H1 (cell line): ENCODE measurements around the gene SRD5A3. TPM values are rescaled to one million over a fixed set of nuclear protein-coding genes. Genes with fewer than 3 reads are reported as not detected.

Experiments
- CTCF ChIA-PET: fragments of 300-600 bp; sonication (Branson Sonifier 250); formaldehyde crosslinking; loops from one replicate; lab custom pipeline; 2021; ENCODE audit not compliant: partially characterized antibody; lab: Charles Lee
- POLR2A ChIA-PET: fragments of 300-600 bp; sonication (Branson Sonifier 250); formaldehyde crosslinking; loops from one replicate; lab custom pipeline; 2021; ENCODE audit warnings: inconsistent platforms; ENCODE audit not compliant: partially characterized antibody; lab: Charles Lee
- DNase-seq, 2 experiments: peaks; one replicate each; pipeline versions ENCODE4 v3.0.0 to v3.0.0-alpha.2; 2010 to 2022; ENCODE audit warnings: low spot score in 2 of 2, low read depth in 1 of 2, mixed read lengths in 1 of 2
- FAIRE-seq: peaks from 2 replicates; lab custom pipeline; 2011; peaks lifted over from hg19 to GRCh38; lab: Jason Lieb, UNC
- H2AFZ ChIP-seq: 2 replicates; pipeline ENCODE4 v1.8.1; 2012; ENCODE audit warnings: low read length, inconsistent platforms
- H2AK5ac ChIP-seq: 2 replicates; pipeline ENCODE4 v1.6.1; 2013; ENCODE audit warnings: low read depth, low read length
- H2BK120ac ChIP-seq: replicated peaks from 2 replicates; pipeline ENCODE3; 2013; ENCODE audit warnings: low read depth, low read length, inconsistent platforms
- H2BK12ac ChIP-seq: 2 replicates; pipeline ENCODE4 v1.6.1; 2013; ENCODE audit warnings: low read depth, low read length
- H2BK15ac ChIP-seq: 2 replicates; pipeline ENCODE4 v1.6.1; 2013; ENCODE audit warnings: low read length
- H2BK20ac ChIP-seq: 2 replicates; pipeline ENCODE4 v1.6.1; 2013; ENCODE audit warnings: low read length
- H2BK5ac ChIP-seq: 2 replicates; pipeline ENCODE4 v1.6.1; 2013; ENCODE audit warnings: low read depth, low read length
- H3K14ac ChIP-seq: 2 replicates; pipeline ENCODE4 v1.6.1; 2013; ENCODE audit warnings: inconsistent platforms; ENCODE audit not compliant: insufficient read length
- H3K18ac ChIP-seq: 2 replicates; pipeline ENCODE4 v1.6.1; 2013; ENCODE audit warnings: low read length; ENCODE audit errors: extremely low read depth
- H3K23ac ChIP-seq: 2 replicates; pipeline ENCODE4 v1.6.1; 2013; ENCODE audit warnings: inconsistent platforms; ENCODE audit not compliant: insufficient read length
- H3K23me2 ChIP-seq: 2 replicates; pipeline ENCODE4 v1.6.1; 2013; ENCODE audit warnings: low read depth, low read length
- H3K27ac ChIP-seq: 2 replicates; pipeline ENCODE4 v1.6.1; 2011; ENCODE audit warnings: low read depth, low read length, inconsistent platforms
- H3K27me3 ChIP-seq, 4 experiments: replicated peaks in 1 of 4; 1 replicate in 1 of 4; 2 replicates in 3 of 4; pipeline versions ENCODE4 v1.6.1 to v1.8.1; 2011 to 2013; ENCODE audit warnings: low read length in 3 of 4, mild to moderate bottlenecking in 3 of 4, inconsistent platforms in 2 of 4, mixed read lengths in 2 of 4, moderate library complexity in 1 of 4; ENCODE audit not compliant: control insufficient read depth in 3 of 4, insufficient read depth in 3 of 4; ENCODE audit errors: extremely low read depth in 1 of 4
- H3K36me3 ChIP-seq, 4 experiments: 2 replicates each; pipeline versions ENCODE4 v1.6.1 to v1.8.1; 2011 to 2013; ENCODE audit warnings: mild to moderate bottlenecking in 4 of 4, low read length in 3 of 4, moderate library complexity in 2 of 4, control low read depth in 1 of 4, inconsistent platforms in 1 of 4; ENCODE audit not compliant: insufficient read depth in 4 of 4, control insufficient read depth in 2 of 4
- H3K4ac ChIP-seq: replicated peaks from 2 replicates; pipeline ENCODE3; 2013; ENCODE audit warnings: low read length, low read depth, mixed read lengths, inconsistent platforms; ENCODE audit not compliant: insufficient read length
- H3K4me1 ChIP-seq, 4 experiments: replicated peaks in 1 of 4; 1 replicate in 1 of 4; 2 replicates in 3 of 4; pipeline versions ENCODE4 v1.6.1 to v1.8.1; 2011 to 2013; ENCODE audit warnings: low read length in 3 of 4, inconsistent platforms in 2 of 4, mixed read lengths in 1 of 4; ENCODE audit not compliant: insufficient read depth in 4 of 4, control insufficient read depth in 3 of 4
- H3K4me2 ChIP-seq, 2 experiments: 2 replicates each; pipeline versions ENCODE4 v1.6.1 to v1.8.1; 2011 to 2013; ENCODE audit warnings: low read depth in 2 of 2, low read length in 2 of 2, control low read depth in 1 of 2, inconsistent platforms in 1 of 2, mild to moderate bottlenecking in 1 of 2; ENCODE audit not compliant: insufficient read depth in 1 of 2
- H3K4me3 ChIP-seq, 4 experiments: fragments of 200-600, 300-600 bp in 1 of 4; sonication (generic), shearing (Covaris generic), sonication (Bioruptor Twin) in 1 of 4; 2 replicates each; pipeline versions ENCODE4 v1.5.1 to v1.8.1; 2011 to 2016; ENCODE audit warnings: low read length in 4 of 4, low read depth in 3 of 4, control low read depth in 2 of 4, inconsistent platforms in 2 of 4, mild to moderate bottlenecking in 2 of 4, mixed read lengths in 1 of 4, moderate library complexity in 1 of 4; ENCODE audit not compliant: insufficient read depth in 2 of 4; ENCODE audit errors: extremely low read depth in 1 of 4
- H3K56ac ChIP-seq: replicated peaks from 2 replicates; pipeline ENCODE3; 2013; ENCODE audit warnings: low read depth, mild to moderate bottlenecking, mixed read lengths, low read length, inconsistent platforms; ENCODE audit not compliant: insufficient read length
- H3K79me1 ChIP-seq: 2 replicates; pipeline ENCODE4 v1.6.1; 2013; ENCODE audit warnings: low read depth, low read length, control low read depth
- H3K79me2 ChIP-seq, 2 experiments: 2 replicates each; pipeline versions ENCODE4 v1.6.1 to v1.8.1; 2012 to 2013; ENCODE audit warnings: low read length in 2 of 2, mild to moderate bottlenecking in 2 of 2, inconsistent platforms in 1 of 2; ENCODE audit not compliant: insufficient read depth in 2 of 2, control insufficient read depth in 1 of 2
- H3K9ac ChIP-seq, 4 experiments: replicated peaks in 1 of 4; 1 replicate in 1 of 4; 2 replicates in 3 of 4; pipeline versions ENCODE4 v1.6.1 to v1.8.1; 2011 to 2013; ENCODE audit warnings: low read depth in 3 of 4, low read length in 3 of 4, control low read depth in 2 of 4, mild to moderate bottlenecking in 2 of 4, moderate library complexity in 2 of 4, inconsistent platforms in 1 of 4; ENCODE audit errors: extremely low read depth in 1 of 4
- H3K9me3 ChIP-seq, 2 experiments: 2 replicates each; pipeline versions ENCODE4 v1.6.1 to v1.8.1; 2012 to 2013; ENCODE audit warnings: mild to moderate bottlenecking in 2 of 2, moderate library complexity in 2 of 2, control low read depth in 1 of 2, inconsistent platforms in 1 of 2, low read depth in 1 of 2, low read length in 1 of 2, mixed read lengths in 1 of 2; ENCODE audit not compliant: insufficient read depth in 2 of 2
- H4K20me1 ChIP-seq, 2 experiments: replicated peaks in 1 of 2; 2 replicates each; pipeline versions ENCODE3 to v1.8.1; 2011 to 2013; ENCODE audit warnings: inconsistent platforms in 2 of 2, low read length in 2 of 2, mild to moderate bottlenecking in 1 of 2; ENCODE audit not compliant: insufficient read depth in 2 of 2, control insufficient read depth in 1 of 2
- H4K5ac ChIP-seq: 2 replicates; pipeline ENCODE4 v1.6.1; 2013; ENCODE audit warnings: low read length, low read depth, mixed read lengths, inconsistent platforms; ENCODE audit not compliant: insufficient read length
- H4K8ac ChIP-seq: 2 replicates; pipeline ENCODE4 v1.8.0; 2013; ENCODE audit warnings: mild to moderate bottlenecking, moderate library complexity, low read length, inconsistent platforms; ENCODE audit not compliant: insufficient read depth; ENCODE audit errors: extremely low read depth
- H4K91ac ChIP-seq: replicated peaks from 2 replicates; pipeline ENCODE3; 2013; ENCODE audit warnings: low read length, mixed read lengths, inconsistent platforms; ENCODE audit not compliant: insufficient read length
- CTCF ChIP-seq, 3 experiments: IDR thresholded peaks; 1 replicate in 2 of 3; 2 replicates in 1 of 3; pipeline versions ENCODE4 v1.5.1 to v1.6.1; 2011; ENCODE audit warnings: low read length in 3 of 3, mild to moderate bottlenecking in 3 of 3, inconsistent platforms in 2 of 3, low read depth in 1 of 3, moderate library complexity in 1 of 3; ENCODE audit not compliant: insufficient read depth in 1 of 3; ENCODE audit errors: control extremely low read depth in 1 of 3
- KDM1A ChIP-seq: fragments of 200-600, 300-600 bp; sonication (generic); IDR thresholded peaks from 2 replicates; pipeline ENCODE4 v1.7.1; 2016; ENCODE audit warnings: mild to moderate bottlenecking, low read length, borderline replicate concordance
- POLR2AphosphoS5 ChIP-seq: IDR thresholded peaks from 2 replicates; pipeline ENCODE4 v1.6.1; 2011; ENCODE audit warnings: low read depth, low read length
- TAF1 ChIP-seq: IDR thresholded peaks from 2 replicates; pipeline ENCODE4 v1.6.1; 2011; ENCODE audit warnings: mild to moderate bottlenecking, low read depth, low read length
- WGBS, 2 experiments: shearing (Covaris generic) in 1 of 2; methylation state at CpG; one replicate each; pipeline versions ENCODE4 v1.1.6 to v1.1.7; 2013 to 2015; ENCODE audit warnings: low lambda C conversion rate in 2 of 2, mixed read lengths in 2 of 2, inconsistent platforms in 1 of 2, low coverage in 1 of 2, missing lambda C conversion rate in 1 of 2; ENCODE audit not compliant: insufficient replicate concordance in 2 of 2, insufficient coverage in 1 of 2, insufficient read length in 1 of 2; ENCODE audit errors: extremely low coverage in 1 of 2, missing lambda C conversion rate in 1 of 2; 5-methylcytosine and 5-hydroxymethylcytosine counted together
- long read RNA-seq, 2 experiments: library from RNA in 1 of 2; library from capped mRNA in 1 of 2; stranded (forward); transcript quantifications; one replicate each; pipeline ENCODE4 v2.0.0, GENCODE V29; 2021; ENCODE audit warnings: inconsistent platforms in 1 of 2
- polyA minus RNA-seq, 3 experiments: library from RNA; depleted of rRNA, polyadenylated mRNA; stranded (reverse); fragments of >200 nt; gene quantifications; 1 replicate in 2 of 3; 2 replicates in 1 of 3; pipeline ENCODE4 v1.2.3, GENCODE V29; 2011
- polyA plus RNA-seq, 7 experiments: library from polyadenylated mRNA; depleted of rRNA in 3 of 7; stranded (reverse) in 5 of 7; unstranded in 2 of 7; fragments of >200 nt in 5 of 7; fragments of 200-250 nt in 2 of 7; gene quantifications; 1 replicate in 5 of 7; 2 replicates in 1 of 7; 4 replicates in 1 of 7; pipeline versions ENCODE4 v1.2.1 to v1.2.3, GENCODE V29; 2011 to 2013; ENCODE audit warnings: missing spikeins in 2 of 7, mixed read lengths in 2 of 7
- total RNA-seq: library from RNA; stranded (reverse); fragmentation: NEBNext Ultra II Directional; extraction: Animal tissue kit (Norgen Biotek cat#: 25700); gene quantifications from 2 replicates; pipeline ENCODE4 v1.2.1, GENCODE V29; 2021

The SRD5A3 gene
- total RNA-seq: 19.4 and 19.6 TPM in 2 replicates
- 16.4 and 34.6 TPM in 2 replicates for polyA plus RNA-seq (2011; rRNA removed)
- polyA plus RNA-seq (2011; cell fraction: cytosol; rRNA removed): 12.9 TPM
- 6.5 TPM for polyA plus RNA-seq (2011; cell fraction: nucleus; rRNA removed)
- polyA plus RNA-seq (2012, experiment 1 of 2): 16.0 to 26.6 TPM (median 25.0 TPM) in 4 replicates
- 12.9 TPM for polyA plus RNA-seq (2012, experiment 2 of 2)
- 34.3 TPM for polyA plus RNA-seq (2013, experiment 1 of 2)
- polyA plus RNA-seq (2013, experiment 2 of 2): 45.3 TPM
- 23.1 and 37.4 TPM in 2 replicates for polyA minus RNA-seq (2011; rRNA and poly(A)+ RNA removed)
- 8.6 TPM for polyA minus RNA-seq (2011; cell fraction: cytosol; rRNA and poly(A)+ RNA removed)
- 5.8 TPM for polyA minus RNA-seq (2011; cell fraction: nucleus; rRNA and poly(A)+ RNA removed)
- long read RNA-seq, experiment 1, full-length matches to known transcripts: 24 of 39 reads
- long read RNA-seq, experiment 1, partial matches to known transcripts: 3 of 39 reads
- long read RNA-seq, experiment 1, other reads (novel, unspliced or antisense): 12 of 39 reads
- long read RNA-seq, experiment 2, full-length matches to known transcripts: 1 of 1 reads
- long read RNA-seq, experiment 2, partial matches to known transcripts: 0 of 1 reads
- long read RNA-seq, experiment 2, other reads (novel, unspliced or antisense): 0 of 1 reads

GRCh38 chr4:55345980-55346850 is at the start of gene SRD5A3:
TSS of gene SRD5A3 (plus strand) at chr4:55346242. CDS start at chr4:55346337, 95 bp downstream.
- ChIA-PET POLR2A (interaction anchor here (0.7 to 1.5 kb wide), 11 partner anchors 10 to 473 kb away, joined by 3 to 6 read pairs (median 4); partner anchors contain the start of genes EXOC1L and TMEM165), CTCF (interaction anchor here (0.6 to 2.3 kb wide), 24 partner anchors 8 to 397 kb away, joined by 3 to 15 read pairs (median 4); no protein-coding TSS in a partner anchor)
- Histone ChIP-seq H3K27me3 (no peaks in the 10 kb centered on the region), H3K4me3 (peak within 1 kb of the TSS; percentile 42 to 79 (median 64)), H3K4me1 (peaks cover 0 to 9% (median 5%) of the 10 kb centered on the region in 4 experiments), H2BK5ac (peak within 1 kb of the TSS; percentile 69; the same call in 1 of the 2 replicates), H4K5ac (peak within 1 kb of the TSS; percentile 59), H3K27ac (peak within 1 kb of the TSS; percentile 46; the same call in 1 of the 2 replicates), H2BK120ac (no peak within 1 kb of the TSS), H3K23ac (no peak within 1 kb of the TSS), H2AK5ac (no peak within 1 kb of the TSS), H3K79me2 (no peaks in the 10 kb centered on the region), H2AFZ (peak within 1 kb of the TSS; percentile 92), H3K79me1 (no peaks in the 10 kb centered on the region), H2BK20ac (no peak within 1 kb of the TSS), H4K91ac (peak within 1 kb of the TSS; percentile 59), H3K4me2 (peak within 1 kb of the TSS; percentile 28 to 86), H3K23me2 (no peaks in the 10 kb centered on the region), H3K4ac (peak within 1 kb of the TSS; percentile 93), H3K9me3 (no peaks in the 10 kb centered on the region), H2BK12ac (0 out of 2 replicates have a peak within 1 kb of the TSS, but pooled peaks have one; percentile 4), H4K20me1 (no peaks in the 10 kb centered on the region), H3K14ac (no peak within 1 kb of the TSS), H2BK15ac (no peak within 1 kb of the TSS; the same call in 1 of the 2 replicates), H4K8ac (peak within 1 kb of the TSS; percentile 94), H3K36me3 (no peaks in the 10 kb centered on the region), H3K56ac (peak within 1 kb of the TSS; percentile 54), H3K9ac (peak within 1 kb of the TSS; percentile 33 to 73 (median 68); a peak in 6 of 7 replicates), H3K18ac (peak within 1 kb of the TSS; percentile 96)
- DNase-seq (peak; percentile 44 to 95), FAIRE-seq (no peak)
- WGBS, 2 experiments: 4% methylated on average over 40 of the region's 95 CpGs; no CpG with 5 or more reads in 1 of the 2 experiments
- TF ChIP-seq POLR2AphosphoS5 (peak; percentile 62; the same call in 1 of the 2 replicates), TAF1 (peak; percentile 54; the same call in 1 of the 2 replicates), KDM1A (peak; percentile 48; the same call in 1 of the 2 replicates), CTCF (IDR thresholded peaks at IDR 0.05; ENCODE audit: control extremely low read depth in 1 of 3, insufficient read depth in 1 of 3, low read depth in 1 of 3, low read length in 3 of 3) (peak; percentile 69 to 78 (median 71))
